ENCODE results near the gene PPP1CA. TPM values are rescaled to one million over a fixed set of nuclear protein-coding genes. Genes with fewer than 3 reads are reported as not detected.
A peak's percentile ranks its signal among the peaks of the same experiment; 100 is the strongest.

Gene PPP1CA
- total and polyA plus RNA-seq, 12 donors, result 105 to 289 (median 151) TPM

GRCh38 chr11:67435031-67435726, 33.5 kb upstream of the PPP1CA start:
- Histone ChIP-seq H3K4me1 (replicated peaks in 1 of 2) (peaks cover 0 to 13% of the 10 kb centered on the region in 2 donors), H3K4me3 (no peak overlapping the region), H3K9me3 (replicated peaks in 1 of 3) (no peaks in the 10 kb centered on the region), H3K27me3 (no peaks in the 10 kb centered on the region), H3K27ac (peak overlapping the region in 2 of 5 donors; percentile 71 to 76), H3K36me3 (replicated peaks in 1 of 2) (peaks cover 0 to 63% of the 10 kb centered on the region in 2 donors)
- intact Hi-C loops (cut with DNase I), result no loop called here
- 83 to 88% (median 85%) methylated on average over 9 to 26 of the region's 26 CpGs for WGBS, 4 donors
- DNase-seq, result no peak
- TF ChIP-seq POLR2A (IDR thresholded peaks at IDR 0.05) (no peak), CTCF (IDR thresholded peaks at IDR 0.05) (no peak)

GRCh38 chr11:67434395-67434881, 32.8 kb upstream of the PPP1CA start:
- no peak for DNase-seq
- 65 to 85% (median 81%) methylated on average over 4 to 23 of the region's 23 CpGs; no CpG with 5 or more reads in 1 of the 4 donors for WGBS, 4 donors
- Histone ChIP-seq H3K27me3 (no peaks in the 10 kb centered on the region), H3K4me3 (no peak overlapping the region), H3K4me1 (replicated peaks in 1 of 2) (peaks cover 3 to 12% of the 10 kb centered on the region in 2 donors), H3K27ac (no peak overlapping the region), H3K36me3 (replicated peaks in 1 of 2) (peaks cover 0 to 56% of the 10 kb centered on the region in 2 donors), H3K9me3 (replicated peaks in 1 of 3) (no peaks in the 10 kb centered on the region)
- TF ChIP-seq POLR2A (IDR thresholded peaks at IDR 0.05), result no peak
- intact Hi-C loops (cut with DNase I), result no loop called here

GRCh38 chr11:67433536-67434394, 32.1 kb upstream of the PPP1CA start:
- peaks cover 0 to 55% of the 10 kb centered on the region in 2 donors for H3K36me3 ChIP-seq (replicated peaks in 1 of 2)
- H3K4me3 ChIP-seq, result no peak overlapping the region
- H3K4me1 ChIP-seq (replicated peaks in 1 of 2), result peaks cover 9 to 17% of the 10 kb centered on the region in 2 donors
- H3K27me3 ChIP-seq, result no peaks in the 10 kb centered on the region
- intact Hi-C loops (cut with DNase I), result no loop called here
- no peak overlapping the region for H3K27ac ChIP-seq
- TF ChIP-seq CTCF (IDR thresholded peaks at IDR 0.05), result no peak
- TF ChIP-seq POLR2A (IDR thresholded peaks at IDR 0.05), result no peak
- WGBS, 4 donors, result 86 to 90% (median 88%) methylated on average over 6 to 22 of the region's 22 CpGs
- no peaks in the 10 kb centered on the region for H3K9me3 ChIP-seq (replicated peaks in 1 of 3)
- DNase-seq, result no peak

- no peak overlapping the region for H3K4me3 ChIP-seq
- intact Hi-C loops (cut with DNase I), result no loop called here
- no peak for DNase-seq
- H3K9me3 ChIP-seq (replicated peaks in 1 of 3), result no peaks in the 10 kb centered on the region
- H3K4me1 ChIP-seq (replicated peaks in 1 of 2), result peaks cover 9 to 17% of the 10 kb centered on the region in 2 donors
- H3K27me3 ChIP-seq, result no peaks in the 10 kb centered on the region
- TF ChIP-seq CTCF (IDR thresholded peaks at IDR 0.05) (no peak), POLR2A (IDR thresholded peaks at IDR 0.05) (no peak)
- peaks cover 0 to 49% of the 10 kb centered on the region in 2 donors for H3K36me3 ChIP-seq (replicated peaks in 1 of 2)
- WGBS, 4 donors, result 85 to 95% (median 88%) methylated on average over 16 to 22 of the region's 22 CpGs
- no peak overlapping the region for H3K27ac ChIP-seq
These were observed 31.1 kb upstream of the PPP1CA start for GRCh38 chr11:67432655-67433349.
